HCT116 (cell line): ENCODE data around the gene PPP1R1A. TPM values are rescaled to one million over a fixed set of nuclear protein-coding genes. Genes with fewer than 3 reads are reported as not detected.

Experiments used
- ATAC-seq: fragments of 200-7000 bp; cut with Tn5 transposase; 2 replicates; pipeline ENCODE4 v1.9.1; 2020; ENCODE audit warnings: mild to moderate bottlenecking, moderate library complexity
- BruUV-seq: library from RNA; stranded (reverse); fragments of 400-500 nt; replicated peaks from 2 replicates; lab custom pipeline; 2021; lab: Mats Ljungman, UMichigan
- CTCF ChIA-PET: fragments of 300-600 bp; sonication (Branson Sonifier 250); formaldehyde crosslinking; loops from one replicate; lab custom pipeline; 2021; ENCODE audit warnings: antibody characterized with exemption; lab: Charles Lee
- POLR2A ChIA-PET: fragments of 300-600, 350-600 bp; sonication (Branson Sonifier 250); formaldehyde crosslinking; loops from one replicate; lab custom pipeline; 2021; ENCODE audit warnings: antibody characterized with exemption; lab: Charles Lee
- RAD21 ChIA-PET, 2 experiments: fragments of 300-600 bp; sonication (Branson Sonifier 250); formaldehyde crosslinking; loops; one replicate each; lab custom pipeline; 2023; ENCODE audit warnings: low total read pairs in 2 of 2; ENCODE audit not compliant: uncharacterized antibody in 2 of 2, unreplicated experiment in 2 of 2, low non-redundant PET in 1 of 2; lab: Charles Lee
- DNase-seq: peaks from one replicate; pipeline ENCODE4 v3.0.0-alpha.2; 2010; ENCODE audit warnings: low read depth, low spot score
- H2AFZ ChIP-seq: fragments of 200-600 bp; shearing (Covaris generic), sonication (generic); 2 replicates; pipeline ENCODE4 v1.6.1; 2017; ENCODE audit warnings: low read depth, mixed run types, mixed read lengths, antibody characterized with exemption, low read length; ENCODE audit not compliant: poor library complexity, severe bottlenecking
- H3K27ac ChIP-seq: 2 replicates; pipeline ENCODE4 v1.5.1; 2012; ENCODE audit warnings: low read depth, low read length
- H3K27me3 ChIP-seq: fragments of 200-600 bp; sonication (generic); 2 replicates; pipeline ENCODE4 v1.6.1; 2016; ENCODE audit warnings: mixed run types, low read length, mixed read lengths; ENCODE audit not compliant: insufficient read depth
- H3K36me3 ChIP-seq, 2 experiments: fragments of 200-500 bp in 1 of 2; fragments of 200-600 bp in 1 of 2; sonication (Bioruptor generic) in 1 of 2; sonication (generic) in 1 of 2; 2 replicates each; pipeline versions ENCODE4 v1.5.1 to v1.6.1; 2014 to 2016; ENCODE audit warnings: low read length in 2 of 2, inconsistent platforms in 1 of 2, mixed read lengths in 1 of 2, mixed run types in 1 of 2; ENCODE audit not compliant: insufficient read depth in 2 of 2, control insufficient read depth in 1 of 2
- H3K4me1 ChIP-seq, 2 experiments: fragments of 200-600 bp in 1 of 2; sonication (generic) in 1 of 2; 2 replicates each; pipeline versions ENCODE4 v1.5.1 to v1.6.1; 2012 to 2017; ENCODE audit warnings: low read length in 2 of 2, inconsistent platforms in 1 of 2, mild to moderate bottlenecking in 1 of 2, mixed read lengths in 1 of 2, mixed run types in 1 of 2, moderate library complexity in 1 of 2; ENCODE audit not compliant: insufficient read depth in 2 of 2, control insufficient read depth in 1 of 2
- H3K4me2 ChIP-seq: fragments of 200-600 bp; sonication (generic); 2 replicates; pipeline ENCODE4 v1.6.1; 2017; ENCODE audit warnings: mixed run types, low read length, mixed read lengths
- H3K4me3 ChIP-seq, 2 experiments: fragments of 200-600 bp in 1 of 2; sonication (generic) in 1 of 2; replicated peaks in 1 of 2; 2 replicates each; pipeline ENCODE4 v1.5.1; 2011 to 2016; ENCODE audit warnings: low read length in 2 of 2, control low read depth in 1 of 2, low read depth in 1 of 2, mild to moderate bottlenecking in 1 of 2, mixed read lengths in 1 of 2, mixed run types in 1 of 2
- H3K79me2 ChIP-seq: fragments of 200-600 bp; sonication (generic); 2 replicates; pipeline ENCODE4 v1.6.1; 2017; ENCODE audit warnings: mild to moderate bottlenecking, mixed run types, low read length, moderate library complexity, mixed read lengths; ENCODE audit not compliant: insufficient read depth
- H3K9ac ChIP-seq: fragments of 200-600 bp; sonication (generic); 2 replicates; pipeline ENCODE4 v1.6.1; 2016; ENCODE audit warnings: low read length, mixed read lengths
- H3K9me2 ChIP-seq: fragments of 200-600 bp; sonication (generic), shearing (Covaris generic); 2 replicates; pipeline ENCODE4 v1.6.1; 2017; ENCODE audit warnings: mixed run types, mild to moderate bottlenecking, moderate library complexity; ENCODE audit not compliant: insufficient read depth
- H3K9me3 ChIP-seq, 2 experiments: fragments of 200-500 bp in 1 of 2; fragments of 200-600 bp in 1 of 2; sonication (Bioruptor generic) in 1 of 2; sonication (generic) in 1 of 2; 2 replicates each; pipeline ENCODE4 v1.6.1; 2014 to 2017; ENCODE audit warnings: low read length in 2 of 2, mixed read lengths in 2 of 2, inconsistent platforms in 1 of 2, low read depth in 1 of 2, mild to moderate bottlenecking in 1 of 2, mixed run types in 1 of 2, moderate library complexity in 1 of 2; ENCODE audit not compliant: control insufficient read depth in 1 of 2, insufficient read depth in 1 of 2
- H4K20me1 ChIP-seq: fragments of 200-600 bp; sonication (generic), shearing (Covaris generic); 2 replicates; pipeline ENCODE4 v1.6.1; 2017; ENCODE audit warnings: mixed run types, mild to moderate bottlenecking, moderate library complexity; ENCODE audit not compliant: insufficient read depth
- CEBPB ChIP-seq: IDR thresholded peaks from 2 replicates; pipeline ENCODE4 v1.6.1; 2012; ENCODE audit warnings: low read depth
- EGR1 ChIP-seq: IDR thresholded peaks from 2 replicates; pipeline ENCODE4 v1.6.1; 2012; ENCODE audit warnings: low read depth
- ELF1 ChIP-seq: IDR thresholded peaks from 2 replicates; pipeline ENCODE4 v1.6.1; 2012; ENCODE audit warnings: low read depth, borderline replicate concordance
- FOSL1 ChIP-seq: IDR thresholded peaks from 2 replicates; pipeline ENCODE4 v1.6.1; 2012; ENCODE audit warnings: low read depth
- JUND ChIP-seq: IDR thresholded peaks from 2 replicates; pipeline ENCODE4 v1.6.1; 2012
- POLR2A ChIP-seq: IDR thresholded peaks from 2 replicates; pipeline ENCODE4 v1.7.0; 2011; ENCODE audit warnings: borderline replicate concordance; ENCODE audit not compliant: insufficient read depth, insufficient read length; ENCODE audit errors: extremely low read depth
- POLR2AphosphoS5 ChIP-seq: IDR thresholded peaks from 2 replicates; pipeline ENCODE4 v1.6.1; 2011; ENCODE audit warnings: mild to moderate bottlenecking, low read depth, low read length, moderate library complexity
- RAD21 ChIP-seq: IDR thresholded peaks from 2 replicates; pipeline ENCODE4 v1.6.1; 2012; ENCODE audit warnings: low read depth, mild to moderate bottlenecking
- SIN3A ChIP-seq: IDR thresholded peaks from 2 replicates; pipeline ENCODE4 v1.6.1; 2012; ENCODE audit warnings: low read depth
- SP1 ChIP-seq: IDR thresholded peaks from 2 replicates; pipeline ENCODE4 v1.6.1; 2012; ENCODE audit warnings: low read depth
- YY1 ChIP-seq: IDR thresholded peaks from 2 replicates; pipeline ENCODE4 v1.6.1; 2011; ENCODE audit warnings: low read length, low read depth, moderate library complexity, mild to moderate bottlenecking; ENCODE audit not compliant: insufficient replicate concordance; ENCODE audit errors: extremely low read depth
- ZFX ChIP-seq: fragments of 450-650 bp; IDR thresholded peaks from 2 replicates; pipeline ENCODE4 v1.6.1; 2017
- intact Hi-C: fragments of 100-400 bp; cut with micrococcal nuclease; formaldehyde crosslinking; loops from 2 replicates; pipeline ENCODE4 v1.10.0; 2022
- total RNA-seq: library from RNA; stranded (reverse); gene quantifications from one replicate; pipeline ENCODE4 v1.2.1, GENCODE V29; 2021; ENCODE audit not compliant: unreplicated experiment
- TF ChIP-seq, protein P1 (sequence below): IDR thresholded peaks from 2 replicates; pipeline ENCODE4 v1.6.1; 2011; ENCODE audit warnings: mild to moderate bottlenecking, low read length, moderate library complexity; ENCODE audit not compliant: insufficient replicate concordance; ENCODE audit errors: extremely low read depth
- TF ChIP-seq, protein P2 (sequence below): IDR thresholded peaks from 2 replicates; pipeline ENCODE4 v1.6.1; 2012

PPP1R1A gene
- total RNA-seq, 1 experiment from 2014 or later, result 0.61 TPM

DNA sequence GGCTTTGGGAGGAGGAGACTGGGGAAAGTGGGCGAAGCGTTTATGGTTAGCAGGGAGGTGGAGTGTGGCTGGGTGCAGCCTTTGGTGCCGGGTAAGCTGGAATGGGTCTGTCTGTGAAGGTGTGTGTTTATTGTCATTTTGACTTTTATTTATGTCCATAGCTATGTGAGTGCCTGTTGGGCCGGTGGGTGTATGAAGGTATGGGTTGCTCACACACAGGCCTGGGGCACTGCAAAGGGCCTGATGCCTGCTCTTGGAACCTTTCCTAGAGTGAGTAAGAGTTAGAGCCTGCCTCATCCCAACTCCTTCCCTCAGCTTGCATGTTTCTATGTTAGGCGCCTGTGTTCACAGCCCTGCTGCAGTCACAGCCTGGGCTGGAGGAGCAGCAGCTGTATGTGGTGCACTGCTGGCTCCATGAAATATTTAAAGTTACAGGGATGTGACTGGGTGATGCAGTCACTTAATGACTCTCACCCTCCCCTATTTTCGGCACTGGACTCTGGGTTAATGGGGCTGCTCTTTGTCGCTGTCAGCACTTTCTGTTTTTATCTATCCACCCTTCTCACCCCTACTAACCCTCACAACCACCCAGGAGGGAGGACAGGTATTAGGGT, 2.6 kb upstream of the PPP1R1A start:
- Histone ChIP-seq H3K4me2 (no peak overlapping the region), H3K4me1 (peaks cover 0 to 5% of the 10 kb centered on the region in 2 experiments; a peak in 1 of 4 replicates), H3K27ac (no peak overlapping the region), H3K9ac (no peak overlapping the region), H3K27me3 (peaks cover 5% of the 10 kb centered on the region; the same call in 1 of the 2 replicates), H3K4me3 (no peak overlapping the region), H3K9me3 (no peaks in the 10 kb centered on the region), H4K20me1 (no peaks in the 10 kb centered on the region), H3K9me2 (no peaks in the 10 kb centered on the region), H3K79me2 (no peaks in the 10 kb centered on the region), H3K36me3 (no peaks in the 10 kb centered on the region), H2AFZ (no peak overlapping the region)
- POLR2A ChIA-PET, result no interaction called here
- no TSS peak for BruUV-seq
- intact Hi-C loops, result no loop called here
- CTCF ChIA-PET, result interaction anchor here (2.7 kb wide), 1 partner anchor 11 kb away, joined by 10 read pairs; no protein-coding TSS in a partner anchor
- TF ChIP-seq SP1, result no peak
- no peak for TF ChIP-seq EGR1
- TF ChIP-seq SIN3A, result no peak
- TF ChIP-seq, protein P1, sequence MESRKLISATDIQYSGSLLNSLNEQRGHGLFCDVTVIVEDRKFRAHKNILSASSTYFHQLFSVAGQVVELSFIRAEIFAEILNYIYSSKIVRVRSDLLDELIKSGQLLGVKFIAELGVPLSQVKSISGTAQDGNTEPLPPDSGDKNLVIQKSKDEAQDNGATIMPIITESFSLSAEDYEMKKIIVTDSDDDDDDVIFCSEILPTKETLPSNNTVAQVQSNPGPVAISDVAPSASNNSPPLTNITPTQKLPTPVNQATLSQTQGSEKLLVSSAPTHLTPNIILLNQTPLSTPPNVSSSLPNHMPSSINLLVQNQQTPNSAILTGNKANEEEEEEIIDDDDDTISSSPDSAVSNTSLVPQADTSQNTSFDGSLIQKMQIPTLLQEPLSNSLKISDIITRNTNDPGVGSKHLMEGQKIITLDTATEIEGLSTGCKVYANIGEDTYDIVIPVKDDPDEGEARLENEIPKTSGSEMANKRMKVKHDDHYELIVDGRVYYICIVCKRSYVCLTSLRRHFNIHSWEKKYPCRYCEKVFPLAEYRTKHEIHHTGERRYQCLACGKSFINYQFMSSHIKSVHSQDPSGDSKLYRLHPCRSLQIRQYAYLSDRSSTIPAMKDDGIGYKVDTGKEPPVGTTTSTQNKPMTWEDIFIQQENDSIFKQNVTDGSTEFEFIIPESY, result no peak
- no peak for TF ChIP-seq JUND
- TF ChIP-seq ZFX, result no peak
- TF ChIP-seq RAD21, result no peak
- TF ChIP-seq YY1, result no peak
- TF ChIP-seq ELF1, result no peak
- TF ChIP-seq POLR2A, result no peak
- no peak for TF ChIP-seq CEBPB
- TF ChIP-seq FOSL1, result no peak
- TF ChIP-seq POLR2AphosphoS5, result no peak
- TF ChIP-seq, protein P2, sequence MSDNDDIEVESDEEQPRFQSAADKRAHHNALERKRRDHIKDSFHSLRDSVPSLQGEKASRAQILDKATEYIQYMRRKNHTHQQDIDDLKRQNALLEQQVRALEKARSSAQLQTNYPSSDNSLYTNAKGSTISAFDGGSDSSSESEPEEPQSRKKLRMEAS, result no peak
- ATAC-seq (no peak), DNase-seq (no peak)
- RAD21 ChIA-PET, result no interaction called here
